HepG2 (cell line): Measurements from ENCODE around the gene HNRNPR. TPM values are rescaled to one million over a fixed set of nuclear protein-coding genes. Genes with fewer than 3 reads are reported as not detected.

Source experiments
- ATAC-seq: fragments of 200-7000 bp; cut with Tn5 transposase; 3 replicates; pipeline ENCODE4 v1.9.1; 2020; ENCODE audit warnings: mild to moderate bottlenecking, moderate library complexity
- BruUV-seq: library from RNA; stranded (reverse); fragments of 400-500 nt; replicated peaks from 2 replicates; lab custom pipeline; 2021; lab: Mats Ljungman, UMichigan
- CTCF ChIA-PET: fragments of 300-600 bp; formaldehyde crosslinking; extraction: SDS; loops from one replicate; lab custom pipeline; 2021; ENCODE audit warnings: low total read pairs, inconsistent platforms, low intra/inter-chr PET ratio; lab: Yijun Ruan, JAX
- POLR2A ChIA-PET: fragments of 350-600 bp; sonication (Branson Sonifier 250); formaldehyde crosslinking; loops from one replicate; lab custom pipeline; 2020; ENCODE audit warnings: antibody characterized with exemption, inconsistent platforms; lab: Yijun Ruan, JAX
- DNase-seq: peaks from one replicate; pipeline ENCODE4 v3.0.0-alpha.2; 2015; ENCODE audit warnings: low spot score
- FAIRE-seq: peaks from 3 replicates; lab custom pipeline; 2011; peaks lifted over from hg19 to GRCh38; lab: Jason Lieb, UNC
- H2AFZ ChIP-seq: one replicate; pipeline ENCODE4 v1.6.1; 2011; ENCODE audit warnings: low read length, inconsistent platforms
- H3K27ac ChIP-seq: fragments of 300-600 bp; 3 replicates; pipeline ENCODE4 v1.8.0; 2011; ENCODE audit warnings: mixed run types, mild to moderate bottlenecking, mixed read lengths, low read length, inconsistent platforms; ENCODE audit not compliant: insufficient read depth; ENCODE audit errors: extremely low read length
- H3K27me3 ChIP-seq, 2 experiments: fragments of 200-600 bp in 1 of 2; 2 replicates in 1 of 2; 3 replicates in 1 of 2; pipeline versions ENCODE4 v1.6.0 to v1.8.0; 2011; ENCODE audit warnings: low read length in 2 of 2, mild to moderate bottlenecking in 2 of 2, moderate library complexity in 2 of 2, inconsistent platforms in 1 of 2; ENCODE audit not compliant: insufficient read depth in 2 of 2, control insufficient read depth in 1 of 2
- H3K36me3 ChIP-seq, 2 experiments: fragments of 200-600 bp in 1 of 2; replicated peaks in 1 of 2; 2 replicates in 1 of 2; 3 replicates in 1 of 2; pipeline versions ENCODE4 v1.5.1 to v1.8.0; 2011; ENCODE audit warnings: low read length in 2 of 2, inconsistent platforms in 1 of 2; ENCODE audit not compliant: insufficient read depth in 2 of 2, control insufficient read depth in 1 of 2
- H3K4me1 ChIP-seq: 2 replicates; pipeline ENCODE4 v1.5.1; 2012; ENCODE audit warnings: low read length, inconsistent platforms; ENCODE audit not compliant: insufficient read depth
- H3K4me2 ChIP-seq: 2 replicates; pipeline ENCODE4 v1.6.0; 2011; ENCODE audit warnings: low read depth, low read length, inconsistent platforms
- H3K4me3 ChIP-seq, 3 experiments: fragments of 200-600 bp in 1 of 3; sonication (generic), shearing (Covaris generic) in 1 of 3; replicated peaks in 1 of 3; 2 replicates each; pipeline ENCODE4 v1.5.1; 2011 to 2016; ENCODE audit warnings: low read length in 3 of 3, inconsistent platforms in 2 of 3, low read depth in 2 of 3, mild to moderate bottlenecking in 2 of 3, control low read depth in 1 of 3, mixed read lengths in 1 of 3; ENCODE audit not compliant: insufficient read depth in 1 of 3
- H3K79me2 ChIP-seq: one replicate; pipeline ENCODE4 v1.6.1; 2011; ENCODE audit warnings: low read length, inconsistent platforms; ENCODE audit not compliant: insufficient read depth
- H3K9ac ChIP-seq: 2 replicates; pipeline ENCODE4 v1.6.0; 2011; ENCODE audit warnings: mild to moderate bottlenecking, low read depth, low read length, inconsistent platforms; ENCODE audit not compliant: insufficient read depth
- H3K9me3 ChIP-seq: 2 replicates; pipeline ENCODE4 v1.5.1; 2012; ENCODE audit warnings: mild to moderate bottlenecking, low read length
- H4K20me1 ChIP-seq: 2 replicates; pipeline ENCODE4 v1.6.0; 2011; ENCODE audit warnings: inconsistent platforms, mild to moderate bottlenecking, low read length, moderate library complexity; ENCODE audit not compliant: insufficient read depth
- GTF3A ChIP-seq: sonication (generic); formaldehyde crosslinking; conservative IDR thresholded peaks from 2 replicates; pipeline ENCODE4 v1.4.0; 2020; ENCODE audit warnings: mild to moderate bottlenecking, missing genetic modification reagents
- HIC2 ChIP-seq: sonication (generic); formaldehyde crosslinking; IDR thresholded peaks from 2 replicates; pipeline ENCODE4 v1.9.0; 2022; ENCODE audit warnings: low read depth, missing genetic modification reagents
- JUNB ChIP-seq: sonication (generic); formaldehyde crosslinking; IDR thresholded peaks from 2 replicates; pipeline ENCODE4 v1.8.0; 2022; ENCODE audit warnings: missing genetic modification reagents, mild to moderate bottlenecking, borderline replicate concordance
- NBN ChIP-seq: fragments of 450-650 bp; conservative IDR thresholded peaks from 2 replicates; pipeline ENCODE4 v1.6.1; 2017
- PAX8 ChIP-seq: sonication (generic); formaldehyde crosslinking; IDR thresholded peaks from 2 replicates; pipeline ENCODE4 v1.8.0; 2022; ENCODE audit warnings: mild to moderate bottlenecking, missing genetic modification reagents, borderline replicate concordance
- POLR2AphosphoS5 ChIP-seq: IDR thresholded peaks from 2 replicates; pipeline ENCODE4 v1.6.1; 2012; ENCODE audit warnings: low read depth, low read length
- RFX3 ChIP-seq: IDR thresholded peaks from 2 replicates; pipeline ENCODE4 v1.6.1; 2016; ENCODE audit warnings: missing biosample characterization, missing genetic modification reagents
- RNF2 ChIP-seq: fragments of 450-650 bp; conservative IDR thresholded peaks from 2 replicates; pipeline ENCODE4 v1.6.1; 2016; ENCODE audit warnings: low read depth
- SOX5 ChIP-seq: IDR thresholded peaks from 2 replicates; pipeline ENCODE4 v1.6.1; 2016; ENCODE audit warnings: borderline replicate concordance
- TAF1 ChIP-seq: sonication (generic); formaldehyde crosslinking; IDR thresholded peaks from 2 replicates; pipeline ENCODE4 v1.4.0; 2020; ENCODE audit warnings: missing genetic modification reagents
- ZNF496 ChIP-seq: sonication (generic); formaldehyde crosslinking; IDR thresholded peaks from 2 replicates; pipeline ENCODE4 v1.8.1; 2023; ENCODE audit warnings: mild to moderate bottlenecking, moderate library complexity, missing genetic modification reagents; ENCODE audit not compliant: insufficient replicate concordance
- ZNF883 ChIP-seq: sonication (generic); formaldehyde crosslinking; IDR thresholded peaks from 2 replicates; pipeline ENCODE4 v1.5.1; 2020; ENCODE audit warnings: mild to moderate bottlenecking, missing genetic modification reagents; ENCODE audit errors: not compliant biosample characterization
- WGBS: methylation state at CpG from one replicate; pipeline ENCODE4 v1.1.6; 2017; ENCODE audit warnings: low lambda C conversion rate; 5-methylcytosine and 5-hydroxymethylcytosine counted together
- in situ Hi-C: cut with HindIII; loops from 2 replicates; pipeline ENCODE4 v1.10.0; 2017; ENCODE audit warnings: low pct_unique_long_range_greater_than_20kb; ENCODE audit not compliant: extremely low pct_ligation_motif_present
- intact Hi-C: fragments of 100-400 bp; cut with micrococcal nuclease; formaldehyde crosslinking; loops from one replicate; pipeline ENCODE4 v1.10.0; 2022; ENCODE audit not compliant: unreplicated experiment
- polyA plus RNA-seq, 8 experiments: library from polyadenylated mRNA; depleted of rRNA in 3 of 8; stranded (reverse) in 7 of 8; unstranded in 1 of 8; fragments of >200 nt; fragmentation: Illumina TruSeq in 4 of 8; extraction: Trizol in 4 of 8; gene quantifications; 2 replicates each; pipeline versions ENCODE4 v1.2.1 to v1.2.3, GENCODE V29; 2011 to 2016; ENCODE audit warnings: low read depth in 4 of 8, missing spikeins in 1 of 8, mixed read lengths in 1 of 8; ENCODE audit not compliant: insufficient read depth in 1 of 8
- total RNA-seq, 5 experiments: library from RNA; depleted of rRNA; stranded (reverse); fragments of >200 nt; fragmentation: Illumina TruSeq; extraction: Trizol; gene quantifications; 2 replicates each; pipeline ENCODE4 v1.2.3, GENCODE V29; 2016; ENCODE audit warnings: low read depth in 1 of 5
- TF ChIP-seq, protein P1 (sequence below), 2 experiments: sonication (generic) in 1 of 2; formaldehyde crosslinking in 1 of 2; IDR thresholded peaks; 2 replicates each; pipeline versions ENCODE4 v1.6.1 to v1.9.0; 2014 to 2022; ENCODE audit warnings: antibody characterized with exemption in 1 of 2, borderline replicate concordance in 1 of 2, inconsistent platforms in 1 of 2, low read depth in 1 of 2, missing genetic modification reagents in 1 of 2

The HNRNPR gene
- total and polyA plus RNA-seq, 2 of the 13 experiments (the other 11 are each of a cell fraction or from before 2014, with no cell fraction given), result 133 to 216 TPM

DNA sequence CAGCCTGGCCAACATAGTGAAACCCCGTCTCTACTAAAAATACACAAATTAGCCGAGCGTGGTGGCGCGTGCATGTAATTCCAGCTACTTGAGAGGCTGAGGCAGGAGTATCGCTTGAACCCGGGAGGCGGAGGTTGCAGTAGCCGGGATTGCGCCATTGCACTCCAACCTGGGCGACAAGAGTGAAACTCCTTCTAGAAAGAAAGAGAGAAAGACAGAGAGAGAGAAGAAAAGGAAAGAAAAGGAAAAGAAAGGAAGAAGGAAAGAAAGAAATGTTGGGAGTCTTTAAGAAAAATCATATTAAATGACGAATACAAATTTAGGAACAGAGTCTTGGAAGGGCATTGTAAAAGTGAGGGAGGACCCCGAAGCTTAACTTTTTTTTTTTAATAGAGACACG, 1.8 kb upstream of the HNRNPR start:
- Histone ChIP-seq H3K4me1 (peaks cover 15% of the 10 kb centered on the region), H3K36me3 (no peaks in the 10 kb centered on the region), H3K4me2 (no peak overlapping the region), H3K4me3 (no peak overlapping the region), H3K27ac (no peak overlapping the region), H3K9ac (no peak overlapping the region), H3K27me3 (no peaks in the 10 kb centered on the region; a peak in 2 of 5 replicates), H3K9me3 (no peaks in the 10 kb centered on the region), H2AFZ (no peak overlapping the region), H4K20me1 (peaks cover 26% of the 10 kb centered on the region), H3K79me2 (peaks cover 29% of the 10 kb centered on the region)
- intact Hi-C loops (loop anchor here (2.0 kb wide), 1 partner anchor 23 kb away; the partner anchor contains the start of gene ZNF436), in situ Hi-C loops (loop anchor here (10.0 kb wide), 1 partner anchor 189 kb away; the partner anchor contains the start of gene E2F2)
- TF ChIP-seq POLR2AphosphoS5, result no peak
- no peak for TF ChIP-seq ZNF496
- no peak for TF ChIP-seq NBN
- TF ChIP-seq RNF2, result no peak
- TF ChIP-seq GTF3A (CRISPR knock-in tag), result no peak
- TF ChIP-seq, protein P1, sequence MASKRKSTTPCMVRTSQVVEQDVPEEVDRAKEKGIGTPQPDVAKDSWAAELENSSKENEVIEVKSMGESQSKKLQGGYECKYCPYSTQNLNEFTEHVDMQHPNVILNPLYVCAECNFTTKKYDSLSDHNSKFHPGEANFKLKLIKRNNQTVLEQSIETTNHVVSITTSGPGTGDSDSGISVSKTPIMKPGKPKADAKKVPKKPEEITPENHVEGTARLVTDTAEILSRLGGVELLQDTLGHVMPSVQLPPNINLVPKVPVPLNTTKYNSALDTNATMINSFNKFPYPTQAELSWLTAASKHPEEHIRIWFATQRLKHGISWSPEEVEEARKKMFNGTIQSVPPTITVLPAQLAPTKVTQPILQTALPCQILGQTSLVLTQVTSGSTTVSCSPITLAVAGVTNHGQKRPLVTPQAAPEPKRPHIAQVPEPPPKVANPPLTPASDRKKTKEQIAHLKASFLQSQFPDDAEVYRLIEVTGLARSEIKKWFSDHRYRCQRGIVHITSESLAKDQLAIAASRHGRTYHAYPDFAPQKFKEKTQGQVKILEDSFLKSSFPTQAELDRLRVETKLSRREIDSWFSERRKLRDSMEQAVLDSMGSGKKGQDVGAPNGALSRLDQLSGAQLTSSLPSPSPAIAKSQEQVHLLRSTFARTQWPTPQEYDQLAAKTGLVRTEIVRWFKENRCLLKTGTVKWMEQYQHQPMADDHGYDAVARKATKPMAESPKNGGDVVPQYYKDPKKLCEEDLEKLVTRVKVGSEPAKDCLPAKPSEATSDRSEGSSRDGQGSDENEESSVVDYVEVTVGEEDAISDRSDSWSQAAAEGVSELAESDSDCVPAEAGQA (IDR thresholded peaks at IDR 0.05; ENCODE audit: low read depth), result no peak
- TF ChIP-seq, protein P1 (CRISPR knock-in tag; IDR thresholded peaks at IDR 0.05; ENCODE audit: borderline replicate concordance), result no peak
- TF ChIP-seq PAX8, result no peak
- no peak for TF ChIP-seq JUNB
- TF ChIP-seq HIC2, result no peak
- no peak for TF ChIP-seq TAF1 (CRISPR knock-in tag)
- TF ChIP-seq ZNF883 (CRISPR knock-in tag), result no peak
- no peak for TF ChIP-seq SOX5 (CRISPR knock-in tag)
- TF ChIP-seq RFX3 (CRISPR knock-in tag), result no peak
- POLR2A ChIA-PET, result interaction anchor here (3.6 kb wide), 1 partner anchor 22 kb away, joined by 130 read pairs; the partner anchor contains the start of gene ZNF436
- no peak for DNase-seq
- ATAC-seq, result no peak
- WGBS, result 98% methylated on average over 14 of the region's 14 CpGs
- no TSS peak for BruUV-seq
- no peak for FAIRE-seq
- CTCF ChIA-PET, result no interaction called here
